Caco-2 (cell line): Measurements from ENCODE around the gene C12orf50. TPM values are rescaled to one million over a fixed set of nuclear protein-coding genes. Genes with fewer than 3 reads are reported as not detected.

ENCODE experiments used
- BruUV-seq: library from RNA; stranded (reverse); fragments of 400-500 nt; replicated peaks from 2 replicates; lab custom pipeline; 2021; lab: Mats Ljungman, UMichigan
- CTCF ChIA-PET: fragments of 300-600 bp; sonication (Branson Sonifier 250); formaldehyde crosslinking; loops from one replicate; lab custom pipeline; 2022; ENCODE audit warnings: antibody characterized with exemption; lab: Charles Lee
- POLR2A ChIA-PET: fragments of 300-600 bp; sonication (Branson Sonifier 250); formaldehyde crosslinking; loops from one replicate; lab custom pipeline; 2022; ENCODE audit warnings: antibody characterized with exemption; lab: Charles Lee
- DNase-seq, 2 experiments: peaks; one replicate each; pipeline versions ENCODE4 v3.0.0 to v3.0.0-alpha.2; 2020 to 2022
- H3K27me3 ChIP-seq: replicated peaks from 2 replicates; pipeline ENCODE4 v1.6.0; 2011; ENCODE audit warnings: low read length; ENCODE audit not compliant: control insufficient read depth, insufficient read depth
- H3K36me3 ChIP-seq: 2 replicates; pipeline ENCODE4 v1.5.1; 2011; ENCODE audit warnings: low read length; ENCODE audit not compliant: control insufficient read depth, insufficient read depth
- H3K4me1 ChIP-seq: fragments of 250-450 bp; sonication (Bioruptor Pico); 2 replicates; pipeline ENCODE4 v1.5.1; 2020; ENCODE audit warnings: mild to moderate bottlenecking
- H3K4me3 ChIP-seq: 2 replicates; pipeline ENCODE4 v1.5.1; 2011; ENCODE audit warnings: low read depth, mild to moderate bottlenecking, control low read depth, low read length
- H3K9me3 ChIP-seq: fragments of 250-450 bp; sonication (Bioruptor Pico); 2 replicates; pipeline ENCODE4 v1.5.1; 2020; ENCODE audit warnings: mild to moderate bottlenecking, moderate library complexity
- H3K27ac Mint-ChIP-seq: one replicate; pipeline ENCODE4 v1.8.0; 2022; ENCODE audit warnings: mixed read lengths; ENCODE audit not compliant: unreplicated experiment
- H3K27me3 Mint-ChIP-seq: one replicate; pipeline ENCODE4 v1.8.0; 2022; ENCODE audit warnings: mixed read lengths; ENCODE audit not compliant: insufficient read depth, unreplicated experiment
- H3K36me3 Mint-ChIP-seq: one replicate; pipeline ENCODE4 v1.8.0; 2022; ENCODE audit warnings: mild to moderate bottlenecking, mixed read lengths; ENCODE audit not compliant: insufficient read depth, unreplicated experiment
- H3K4me1 Mint-ChIP-seq: one replicate; pipeline ENCODE4 v1.8.0; 2022; ENCODE audit warnings: low read depth, mixed read lengths; ENCODE audit not compliant: unreplicated experiment
- H3K4me3 Mint-ChIP-seq: one replicate; pipeline ENCODE4 v1.8.0; 2022; ENCODE audit warnings: mild to moderate bottlenecking, moderate library complexity, mixed read lengths; ENCODE audit not compliant: unreplicated experiment
- H3K9me3 Mint-ChIP-seq: one replicate; pipeline ENCODE4 v1.8.0; 2022; ENCODE audit warnings: mixed read lengths; ENCODE audit not compliant: unreplicated experiment
- intact Hi-C: fragments of 100-400 bp; cut with micrococcal nuclease; formaldehyde crosslinking; loops from one replicate; pipeline ENCODE4 v1.10.0; 2022; ENCODE audit not compliant: unreplicated experiment
- total RNA-seq: library from RNA; stranded (reverse); gene quantifications from 2 replicates; pipeline ENCODE4 v1.2.3, GENCODE V29; 2022
- TF ChIP-seq, protein P1 (sequence below), 2 experiments: fragments of 200-600 bp in 1 of 2; IDR thresholded peaks; 1 replicate in 1 of 2; 2 replicates in 1 of 2; pipeline versions ENCODE4 v1.5.1 to v1.8.0; 2011 to 2022; ENCODE audit warnings: antibody characterized with exemption in 1 of 2, control low read depth in 1 of 2, inconsistent platforms in 1 of 2, low read depth in 1 of 2, low read length in 1 of 2, mild to moderate bottlenecking in 1 of 2, moderate library complexity in 1 of 2; ENCODE audit not compliant: insufficient read depth in 1 of 2, severe bottlenecking in 1 of 2, unreplicated experiment in 1 of 2

The C12orf50 gene
- total RNA-seq, 1 experiment from 2014 or later: not detected

DNA sequence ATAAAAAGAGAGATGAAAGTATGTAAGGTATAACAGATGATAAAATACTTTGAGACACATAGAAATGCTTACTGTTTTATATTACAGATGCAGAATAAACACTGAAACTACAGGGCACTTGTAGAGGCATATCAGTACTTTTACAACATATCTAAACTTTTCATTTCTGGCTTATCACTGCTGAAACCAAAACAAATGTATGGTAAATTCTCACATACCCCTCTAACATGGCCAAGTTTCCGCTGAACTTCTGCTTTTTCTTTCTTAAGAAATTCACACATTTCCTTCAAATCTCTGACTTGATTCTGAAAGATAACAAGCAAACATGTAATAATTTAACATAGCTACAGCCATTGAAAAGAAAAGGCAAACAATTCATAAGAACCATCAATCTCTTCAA, 33.3 kb upstream of the C12orf50 start:
- H3K4me1 ChIP-seq: no peaks in the 10 kb centered on the region
- H3K9me3 ChIP-seq: no peaks in the 10 kb centered on the region
- H3K4me3 ChIP-seq: no peak overlapping the region
- CTCF ChIA-PET: no interaction called here
- no peak for DNase-seq
- Mint-ChIP-seq H3K27me3 (no peaks in the 10 kb centered on the region), H3K27ac (no peak overlapping the region), H3K4me3 (no peak overlapping the region), H3K4me1 (no peaks in the 10 kb centered on the region), H3K36me3 (peaks cover 5% of the 10 kb centered on the region), H3K9me3 (no peaks in the 10 kb centered on the region)
- POLR2A ChIA-PET: no interaction called here
- H3K27me3 ChIP-seq: no peaks in the 10 kb centered on the region
- intact Hi-C loops: no loop called here
- BruUV-seq: no TSS peak
- H3K36me3 ChIP-seq: no peaks in the 10 kb centered on the region
- TF ChIP-seq, protein P1, sequence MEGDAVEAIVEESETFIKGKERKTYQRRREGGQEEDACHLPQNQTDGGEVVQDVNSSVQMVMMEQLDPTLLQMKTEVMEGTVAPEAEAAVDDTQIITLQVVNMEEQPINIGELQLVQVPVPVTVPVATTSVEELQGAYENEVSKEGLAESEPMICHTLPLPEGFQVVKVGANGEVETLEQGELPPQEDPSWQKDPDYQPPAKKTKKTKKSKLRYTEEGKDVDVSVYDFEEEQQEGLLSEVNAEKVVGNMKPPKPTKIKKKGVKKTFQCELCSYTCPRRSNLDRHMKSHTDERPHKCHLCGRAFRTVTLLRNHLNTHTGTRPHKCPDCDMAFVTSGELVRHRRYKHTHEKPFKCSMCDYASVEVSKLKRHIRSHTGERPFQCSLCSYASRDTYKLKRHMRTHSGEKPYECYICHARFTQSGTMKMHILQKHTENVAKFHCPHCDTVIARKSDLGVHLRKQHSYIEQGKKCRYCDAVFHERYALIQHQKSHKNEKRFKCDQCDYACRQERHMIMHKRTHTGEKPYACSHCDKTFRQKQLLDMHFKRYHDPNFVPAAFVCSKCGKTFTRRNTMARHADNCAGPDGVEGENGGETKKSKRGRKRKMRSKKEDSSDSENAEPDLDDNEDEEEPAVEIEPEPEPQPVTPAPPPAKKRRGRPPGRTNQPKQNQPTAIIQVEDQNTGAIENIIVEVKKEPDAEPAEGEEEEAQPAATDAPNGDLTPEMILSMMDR (IDR thresholded peaks at IDR 0.05; ENCODE audit: insufficient read depth in 1 of 2, low read depth in 1 of 2, low read length in 1 of 2, severe bottlenecking in 1 of 2, unreplicated experiment in 1 of 2): no peak

DNA sequence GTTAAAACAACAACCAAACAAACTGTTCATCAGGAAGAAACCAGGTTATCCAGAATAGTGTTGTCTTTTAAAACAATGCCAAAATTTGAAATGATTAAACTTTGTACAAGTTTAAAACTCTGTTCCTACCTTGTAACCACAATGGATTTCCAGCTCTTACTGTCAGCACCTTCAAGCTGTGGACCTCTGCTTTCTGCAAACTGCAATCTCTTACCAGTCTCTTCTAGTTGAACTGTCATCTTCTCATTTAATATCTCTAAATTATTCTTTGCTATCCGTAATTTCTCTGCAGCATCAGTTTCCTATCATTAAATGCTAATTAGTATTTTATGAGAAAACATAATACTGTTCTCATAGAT, 29.5 kb upstream of the C12orf50 start:
- CTCF ChIA-PET: no interaction called here
- intact Hi-C loops: no loop called here

DNA sequence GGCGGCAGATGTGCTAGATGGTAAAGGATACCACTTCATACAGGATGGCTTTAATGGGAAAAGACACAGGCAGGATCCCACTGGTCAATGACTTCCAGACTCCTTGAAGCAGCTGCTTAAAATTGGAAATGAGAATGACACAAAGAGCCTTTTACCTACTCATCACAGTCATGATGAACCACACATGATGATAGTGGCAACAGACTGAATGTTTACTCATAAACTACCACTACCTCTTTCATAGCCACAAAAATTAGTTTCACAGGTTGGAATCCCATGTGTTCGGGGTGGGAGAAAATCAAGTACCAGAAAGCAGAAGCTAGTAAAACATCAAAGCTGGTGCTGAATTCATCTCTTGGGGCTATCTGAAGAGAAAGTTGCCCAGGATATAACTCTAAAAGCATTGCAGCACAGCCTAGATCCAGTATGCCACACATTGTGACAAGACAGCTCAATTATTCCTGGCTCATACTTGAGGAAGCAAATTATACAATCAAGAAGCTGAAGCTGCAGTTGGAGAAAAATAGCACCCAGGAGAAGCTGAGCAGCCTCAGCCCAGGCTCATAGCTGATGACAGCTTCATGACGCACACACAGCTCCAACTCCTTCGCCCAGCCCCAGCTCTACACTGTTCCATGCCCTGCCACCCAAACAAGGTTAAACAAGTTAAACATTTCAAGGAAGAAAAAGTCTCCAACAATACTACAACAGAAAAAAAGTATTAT, 29.0 kb upstream of the C12orf50 start:
- Histone ChIP-seq H3K9me3 (no peaks in the 10 kb centered on the region), H3K4me3 (no peak overlapping the region), H3K27me3 (no peaks in the 10 kb centered on the region), H3K36me3 (no peaks in the 10 kb centered on the region), H3K4me1 (no peaks in the 10 kb centered on the region)
- H3K27ac Mint-ChIP-seq: no peak overlapping the region
- no peaks in the 10 kb centered on the region for H3K27me3 Mint-ChIP-seq
- H3K4me3 Mint-ChIP-seq: no peak overlapping the region
- TF ChIP-seq, protein P1 (IDR thresholded peaks at IDR 0.05; ENCODE audit: insufficient read depth in 1 of 2, low read depth in 1 of 2, low read length in 1 of 2, severe bottlenecking in 1 of 2, unreplicated experiment in 1 of 2): no peak
- no peaks in the 10 kb centered on the region for H3K36me3 Mint-ChIP-seq
- intact Hi-C loops: no loop called here
- BruUV-seq: no TSS peak
- H3K9me3 Mint-ChIP-seq: no peaks in the 10 kb centered on the region
- no peak for DNase-seq
- POLR2A ChIA-PET: no interaction called here
- no peaks in the 10 kb centered on the region for H3K4me1 Mint-ChIP-seq
- CTCF ChIA-PET: no interaction called here

More for the DNA sequence above, 29.5 kb upstream of the C12orf50 start:
- POLR2A ChIA-PET: no interaction called here
- Mint-ChIP-seq H3K9me3 (no peaks in the 10 kb centered on the region), H3K27ac (no peak overlapping the region), H3K4me3 (no peak overlapping the region), H3K4me1 (no peaks in the 10 kb centered on the region), H3K36me3 (peaks cover 5% of the 10 kb centered on the region), H3K27me3 (no peaks in the 10 kb centered on the region)
- TF ChIP-seq, protein P1 (IDR thresholded peaks at IDR 0.05; ENCODE audit: insufficient read depth in 1 of 2, low read depth in 1 of 2, low read length in 1 of 2, severe bottlenecking in 1 of 2, unreplicated experiment in 1 of 2): no peak
- Histone ChIP-seq H3K27me3 (no peaks in the 10 kb centered on the region), H3K4me3 (no peak overlapping the region), H3K36me3 (no peaks in the 10 kb centered on the region), H3K9me3 (no peaks in the 10 kb centered on the region), H3K4me1 (no peaks in the 10 kb centered on the region)
- BruUV-seq: no TSS peak
- DNase-seq: no peak
